HG03439 (cell line): Measurements from ENCODE around the gene TMEM86B.
"Not testable (repeated sequence)": the region's sequence is repeated elsewhere in the genome, so short reads cannot be mapped to it uniquely, and the experiment has no call there.

Source experiments
- ATAC-seq: cut with Tn5 transposase; IDR thresholded peaks from one replicate; pipeline ENCODE4 v1.9.1; 2021; ENCODE audit warnings: mild to moderate bottlenecking, moderate library complexity; ENCODE audit not compliant: unreplicated experiment

Gene TMEM86B

GRCh38 chr19:55242517-55242916 lies 14.0 kb upstream of the TMEM86B start:
- no peak for ATAC-seq

- ATAC-seq = no peak
These were observed 13.4 kb upstream of the TMEM86B start for GRCh38 chr19:55241935-55242464.

- no peak for ATAC-seq
These were observed 12.8 kb upstream of the TMEM86B start for GRCh38 chr19:55241143-55241934.

- no peak for ATAC-seq
These were observed 12.1 kb upstream of the TMEM86B start for GRCh38 chr19:55240713-55241020.

- ATAC-seq = no peak
These were observed 10.4 kb upstream of the TMEM86B start for GRCh38 chr19:55239004-55239403.

- no peak for ATAC-seq
These were observed 9.5 kb upstream of the TMEM86B start for GRCh38 chr19:55238030-55238429.

GRCh38 chr19:55232986-55233385 lies 4.4 kb upstream of the TMEM86B start:
- no peak for ATAC-seq

- ATAC-seq = no peak
These were observed 3.7 kb upstream of the TMEM86B start for GRCh38 chr19:55232286-55232602.

- ATAC-seq = no peak
These were observed 3.1 kb upstream of the TMEM86B start for GRCh38 chr19:55231391-55232285.

GRCh38 chr19:55230780-55231179 lies 2.2 kb upstream of the TMEM86B start:
- ATAC-seq = no peak

GRCh38 chr19:55230329-55230728 lies 1.8 kb upstream of the TMEM86B start:
- no peak for ATAC-seq

GRCh38 chr19:55229789-55230182 lies 1.2 kb upstream of the TMEM86B start:
- ATAC-seq = no peak

- ATAC-seq = no peak
These were observed 704 bp upstream of the TMEM86B start for GRCh38 chr19:55229145-55229788.

- ATAC-seq = no peak
These were observed 560 bp downstream of the TMEM86B start for GRCh38 chr19:55228015-55228391.

GRCh38 chr19:55227241-55228014 lies 1.1 kb downstream of the TMEM86B start:
- ATAC-seq = no peak

GRCh38 chr19:55226788-55227187 lies 1.8 kb downstream of the TMEM86B start:
- no peak for ATAC-seq

- ATAC-seq = no peak
These were observed 2.3 kb downstream of the TMEM86B start for GRCh38 chr19:55226273-55226672.

GRCh38 chr19:55225415-55225958 lies 3.1 kb downstream of the TMEM86B start:
- no peak for ATAC-seq

GRCh38 chr19:55224679-55225414 lies 3.7 kb downstream of the TMEM86B start:
- ATAC-seq = not testable (repeated sequence)
